ENCODE measurements around the gene PLOD1.

PLOD1 gene

GRCh38 chr1:11978301-11978700 lies 43.8 kb downstream of the PLOD1 start:
- DNase-seq (ENCODE audit: low read depth, low spot score): no peak

GRCh38 chr1:11979028-11979850 lies 44.7 kb downstream of the PLOD1 start:
- DNase-seq (ENCODE audit: low read depth, low spot score): no peak

- peak; percentile 96 for DNase-seq (ENCODE audit: low read depth, low spot score)
Observed at GRCh38 chr1:11979851-11980675, 45.5 kb downstream of the PLOD1 start, which contains the start of gene MFN2. Gene MFN2, plus strand, starts transcription at chr1:11980444. Its CDS starts 8,725 bp downstream, at chr1:11989169.

- no peak for DNase-seq (ENCODE audit: low read depth, low spot score)
Observed at GRCh38 chr1:11980676-11980972, 46.1 kb downstream of the PLOD1 start.

GRCh38 chr1:11981378-11982009 lies 47.0 kb downstream of the PLOD1 start:
- no peak for DNase-seq (ENCODE audit: low read depth, low spot score)

- no peak for DNase-seq (ENCODE audit: low read depth, low spot score)
Observed at GRCh38 chr1:11982010-11982392, 47.5 kb downstream of the PLOD1 start.

- no peak for DNase-seq (ENCODE audit: low read depth, low spot score)
Observed at GRCh38 chr1:11984121-11984520, 49.6 kb downstream of the PLOD1 start.

- DNase-seq (ENCODE audit: low read depth, low spot score): no peak
Observed at GRCh38 chr1:11984576-11984975, 50.1 kb downstream of the PLOD1 start.

GRCh38 chr1:11985171-11985570 lies 50.7 kb downstream of the PLOD1 start:
- DNase-seq (ENCODE audit: low read depth, low spot score): no peak

- peak; percentile 65 for DNase-seq (ENCODE audit: low read depth, low spot score)
Observed at GRCh38 chr1:11985851-11986250, 51.3 kb downstream of the PLOD1 start.

- DNase-seq (ENCODE audit: low read depth, low spot score): no peak
Observed at GRCh38 chr1:11989669-11990068, 55.2 kb downstream of the PLOD1 start.

- DNase-seq (ENCODE audit: low read depth, low spot score): no peak
Observed at GRCh38 chr1:11990303-11991032, 56.0 kb downstream of the PLOD1 start.

- DNase-seq (ENCODE audit: low read depth, low spot score): no peak
Observed at GRCh38 chr1:11991969-11992676, 57.6 kb downstream of the PLOD1 start.

GRCh38 chr1:11997081-11997850 lies 62.7 kb downstream of the PLOD1 start:
- DNase-seq (ENCODE audit: low read depth, low spot score): no peak

- no peak for DNase-seq (ENCODE audit: low read depth, low spot score)
Observed at GRCh38 chr1:11998636-11999035, 64.1 kb downstream of the PLOD1 start.

- DNase-seq (ENCODE audit: low read depth, low spot score): no peak
Observed at GRCh38 chr1:11999236-11999635, 64.7 kb downstream of the PLOD1 start.

- DNase-seq (ENCODE audit: low read depth, low spot score): no peak
Observed at GRCh38 chr1:12001249-12001917, 66.9 kb downstream of the PLOD1 start.

- no peak for DNase-seq (ENCODE audit: low read depth, low spot score)
Observed at GRCh38 chr1:12001996-12002493, 67.5 kb downstream of the PLOD1 start.

- no peak for DNase-seq (ENCODE audit: low read depth, low spot score)
Observed at GRCh38 chr1:12003762-12004161, 69.2 kb downstream of the PLOD1 start.

All from brain pericyte (primary cell).